Right lung (tissue), 5 donors: ENCODE data around the gene GATAD2B. TPM values are rescaled to one million over a fixed set of nuclear protein-coding genes. Genes with fewer than 3 reads are reported as not detected.
A peak's percentile ranks its signal among the peaks of the same experiment; 100 is the strongest.

Source experiments
- DNase-seq, 2 donors: peaks; one replicate each; pipeline ENCODE4 v3.0.0-alpha.2; 2013
- polyA plus RNA-seq, 5 donors: library from polyadenylated mRNA; unstranded; fragments of 120-200 nt; gene quantifications; one replicate each; pipeline versions ENCODE4 v1.2.1 to v1.2.3, GENCODE V29; 2013; ENCODE audit warnings: inconsistent platforms in 1 of 5, low replicate concordance in 1 of 5; ENCODE audit not compliant: insufficient read length in 5 of 5, insufficient read depth in 1 of 5

GATAD2B gene
- polyA plus RNA-seq, 5 donors, result 23.4 to 34.0 (median 28.7) TPM

DNA sequence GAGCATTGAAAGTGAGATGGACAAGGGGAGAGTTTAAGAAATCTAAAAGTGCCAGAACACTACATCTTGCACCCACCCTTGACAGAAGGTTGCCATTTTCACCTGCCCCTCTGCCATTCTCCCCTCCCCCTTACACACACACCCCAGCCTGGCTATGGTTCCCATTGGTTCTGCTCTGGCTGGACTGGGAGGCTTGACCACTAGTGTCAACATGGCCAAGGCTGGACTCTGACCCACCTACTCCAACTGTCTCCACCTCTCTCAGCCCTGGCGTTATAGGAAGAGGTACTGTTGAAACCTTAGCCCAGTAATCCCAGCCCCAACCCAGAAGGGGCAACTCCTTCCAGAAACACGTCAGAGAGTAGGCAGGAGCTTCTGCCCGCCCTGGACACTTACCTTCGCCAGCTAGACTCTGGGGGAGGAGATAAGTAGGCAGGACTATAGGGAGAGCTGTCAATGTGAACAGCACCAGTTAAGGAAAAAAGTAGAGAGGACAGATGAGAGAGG, 31.1 kb upstream of the GATAD2B start:
- DNase-seq, result no peak

DNA sequence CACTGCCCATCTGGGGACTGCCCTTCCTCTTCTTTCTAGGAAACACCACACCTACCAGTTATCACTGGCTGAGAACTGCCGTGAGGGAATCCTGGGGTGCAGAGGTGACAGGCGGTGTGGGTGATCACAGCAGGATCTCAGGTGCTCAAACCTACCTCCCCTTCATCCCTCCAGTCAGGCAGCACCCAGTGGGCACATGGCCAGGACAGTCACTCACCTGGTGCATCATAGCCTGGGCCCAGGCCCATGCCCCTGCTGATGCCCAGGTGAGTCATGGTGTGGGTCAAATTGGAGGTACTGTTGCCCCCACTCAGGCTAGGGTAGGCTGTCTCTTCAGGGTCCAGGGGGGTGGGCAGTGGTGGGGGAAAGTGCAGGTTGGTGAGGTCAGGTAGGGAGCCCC, 29.0 kb upstream of the GATAD2B start:
- no peak for DNase-seq

DNA sequence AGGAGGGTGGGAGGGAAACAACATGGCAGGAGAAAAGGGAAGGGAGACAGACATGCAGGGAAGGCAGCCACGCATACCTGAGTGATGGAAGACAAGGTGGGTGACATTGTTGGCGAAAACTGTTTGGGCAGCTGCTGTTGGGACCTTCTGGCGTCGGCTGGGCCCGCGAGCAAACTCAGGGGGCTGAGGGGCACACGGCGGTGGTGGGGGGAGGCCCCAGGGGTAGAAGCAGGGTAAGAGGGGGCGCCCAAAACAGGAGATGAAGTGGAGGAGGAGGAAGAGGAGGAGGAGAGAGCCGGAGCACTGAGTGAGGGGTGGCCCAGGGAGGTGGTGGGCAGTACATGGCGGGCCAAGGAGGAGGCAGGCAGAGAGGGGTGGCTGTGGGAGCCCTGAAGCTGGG, 28.4 kb upstream of the GATAD2B start:
- no peak for DNase-seq

DNA sequence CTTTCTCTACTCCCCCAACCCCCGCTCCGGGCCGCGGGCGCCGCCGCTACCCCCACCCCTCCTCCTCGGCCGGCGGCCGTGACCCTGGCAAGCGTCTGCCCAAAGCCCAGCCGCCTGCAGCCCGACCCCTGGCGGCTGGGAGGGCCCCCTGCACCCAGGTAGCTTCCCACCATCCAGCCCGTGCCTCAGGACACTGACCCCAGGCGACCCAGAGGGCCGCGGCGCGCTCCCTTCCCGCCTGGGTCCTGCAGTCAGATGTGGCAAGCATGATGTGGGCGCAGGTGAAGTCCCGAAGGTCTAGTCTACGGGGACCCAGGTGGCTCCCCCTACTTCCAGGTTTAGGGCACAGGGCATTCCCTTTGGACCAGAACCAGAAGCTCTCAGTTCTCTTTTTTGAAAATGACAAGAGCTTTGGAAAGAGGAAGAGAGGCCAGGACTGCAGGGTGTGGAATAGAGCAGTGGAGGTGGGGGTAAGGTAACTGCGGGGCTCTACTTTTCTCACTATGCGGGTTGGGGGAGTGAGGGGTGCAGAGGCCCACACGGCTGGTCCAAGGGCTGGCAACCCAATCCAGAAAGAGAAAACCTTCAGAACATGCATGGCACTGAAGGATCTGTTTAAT, 24.0 kb upstream of the GATAD2B start, which contains the start of gene DENND4B:
Gene DENND4B, minus strand, starts transcription at position 97 of the 620 bp plus-strand sequence. CDS start 2,344 bp downstream, outside the sequence.
- peak; percentile 74 to 78 for DNase-seq

DNA sequence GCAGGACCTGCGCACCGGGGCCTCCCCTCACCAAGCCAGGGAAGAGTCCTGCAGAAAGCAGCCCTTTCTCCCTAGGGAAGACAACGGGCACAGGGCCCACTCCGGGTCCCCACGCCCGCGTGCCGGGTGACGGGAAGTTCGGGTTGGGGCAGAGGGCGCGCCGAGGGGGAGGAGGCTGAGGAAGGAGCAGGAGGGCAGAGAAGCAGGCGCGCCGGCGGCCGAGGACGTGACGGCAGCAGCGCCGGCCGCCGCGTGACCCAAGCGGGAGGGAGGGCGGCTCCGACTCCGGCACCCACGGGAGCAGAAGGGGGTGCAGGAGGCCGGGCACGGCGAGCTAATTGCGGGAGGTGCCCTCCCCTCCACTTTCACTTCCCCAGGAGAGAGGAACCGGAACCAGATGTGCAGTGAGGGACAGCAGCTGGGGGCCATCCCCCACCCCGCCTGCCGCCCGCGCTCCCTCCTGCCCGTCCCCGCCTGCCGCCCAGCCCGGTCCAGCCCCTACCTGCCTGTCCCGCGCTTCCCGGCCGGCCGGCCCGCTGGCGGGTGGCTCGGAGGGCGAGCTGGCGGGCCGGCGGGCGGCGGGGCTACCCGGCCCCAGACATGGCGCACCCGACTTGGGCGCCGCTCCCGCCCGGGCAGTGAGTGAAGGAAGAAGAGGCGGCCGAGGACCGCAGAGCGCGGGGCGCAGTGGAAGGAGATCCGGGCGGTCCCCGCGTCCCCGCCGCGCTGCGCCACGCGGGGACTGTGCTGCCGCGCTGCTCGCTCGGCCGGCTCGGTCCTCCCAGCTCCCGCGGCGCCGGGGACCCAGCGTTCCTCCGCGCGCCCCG, 23.2 kb upstream of the GATAD2B start:
- DNase-seq, result peak in 1 of 2 donors; percentile 61

DNA sequence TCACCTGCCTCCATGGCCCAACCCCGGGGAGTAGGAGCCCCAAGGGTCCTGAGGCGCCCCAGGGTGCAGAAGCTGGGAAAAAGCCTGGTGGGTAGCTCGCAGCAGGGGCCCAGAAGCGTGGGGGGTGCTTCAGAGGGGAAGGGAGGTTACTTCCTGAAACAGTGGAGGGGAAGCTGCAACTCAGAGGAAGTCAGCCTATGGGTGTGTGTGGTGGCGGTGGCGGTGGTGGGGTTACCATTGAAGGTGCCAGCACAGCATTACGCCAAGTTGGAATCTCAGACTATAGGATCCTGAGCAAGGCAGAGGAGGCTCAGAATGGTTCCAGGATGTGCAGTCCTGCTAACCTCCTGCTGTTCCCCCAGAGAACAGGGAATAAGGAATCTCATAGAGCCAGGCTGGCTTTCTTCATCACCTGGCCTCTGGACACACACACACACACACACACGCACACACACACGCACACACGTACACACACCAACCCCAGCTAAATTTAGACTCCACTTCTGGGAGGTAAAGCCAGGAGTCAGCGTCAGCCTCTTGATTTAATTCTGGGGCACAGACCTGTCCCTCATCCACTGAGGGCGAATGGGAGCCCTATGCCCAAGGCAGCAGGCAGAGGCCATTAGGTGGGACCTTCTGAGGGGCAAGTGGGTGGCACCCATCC, 22.5 kb upstream of the GATAD2B start:
- peak in 1 of 2 donors; percentile 33 for DNase-seq

DNA sequence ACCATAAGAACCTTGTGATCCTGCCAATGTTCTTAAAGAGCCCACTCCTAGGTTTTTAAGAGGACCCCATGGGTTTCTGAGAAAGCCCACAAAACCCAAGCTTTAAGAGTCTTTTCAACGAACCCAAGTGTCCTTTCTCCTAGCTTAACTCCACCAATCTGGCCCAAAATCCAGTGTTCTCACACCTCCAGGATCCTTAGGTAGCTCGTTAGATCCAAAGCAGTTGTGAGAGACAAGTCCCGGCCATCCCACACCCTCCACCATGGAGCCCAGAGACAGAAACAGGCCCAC, 22.0 kb upstream of the GATAD2B start:
- no peak for DNase-seq

DNA sequence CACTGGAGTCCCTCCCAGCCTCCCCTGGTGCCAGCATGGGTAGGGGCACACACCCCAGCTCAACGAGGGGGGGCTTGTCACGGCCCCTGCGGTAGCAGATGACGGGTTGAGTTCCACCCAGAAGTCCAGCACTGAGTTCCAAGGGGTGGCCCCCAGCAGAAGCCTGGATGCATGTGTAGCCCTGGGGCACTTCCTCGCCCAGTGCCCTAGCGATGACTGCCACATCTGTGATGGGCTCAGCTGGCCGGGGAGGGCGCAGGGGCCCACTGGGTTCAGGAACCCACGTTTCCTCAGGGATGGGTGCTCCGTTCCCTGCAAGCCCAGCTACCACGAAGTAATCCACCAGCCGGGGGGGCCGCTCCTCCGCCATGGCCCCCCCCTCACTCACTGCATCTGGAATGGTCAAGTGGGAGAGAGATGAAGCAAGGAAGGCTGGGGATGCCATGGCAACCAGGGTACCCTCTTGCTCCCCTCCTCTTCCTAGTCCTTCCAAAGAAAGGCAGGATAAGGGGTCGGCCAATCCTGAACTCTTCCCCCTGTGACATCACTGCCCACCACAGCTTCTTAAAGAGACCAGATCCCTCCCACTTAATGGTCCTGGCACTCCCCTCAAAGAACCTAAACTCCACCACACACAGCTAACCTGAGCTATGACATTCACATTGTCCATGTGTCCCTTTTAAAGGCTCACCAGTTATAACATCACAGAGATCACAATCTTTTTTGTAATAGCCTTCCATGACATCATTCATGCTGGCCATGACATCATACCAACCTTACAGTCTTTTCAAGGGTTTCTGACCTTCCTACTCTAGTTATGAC, 21.4 kb upstream of the GATAD2B start:
- no peak for DNase-seq

DNA sequence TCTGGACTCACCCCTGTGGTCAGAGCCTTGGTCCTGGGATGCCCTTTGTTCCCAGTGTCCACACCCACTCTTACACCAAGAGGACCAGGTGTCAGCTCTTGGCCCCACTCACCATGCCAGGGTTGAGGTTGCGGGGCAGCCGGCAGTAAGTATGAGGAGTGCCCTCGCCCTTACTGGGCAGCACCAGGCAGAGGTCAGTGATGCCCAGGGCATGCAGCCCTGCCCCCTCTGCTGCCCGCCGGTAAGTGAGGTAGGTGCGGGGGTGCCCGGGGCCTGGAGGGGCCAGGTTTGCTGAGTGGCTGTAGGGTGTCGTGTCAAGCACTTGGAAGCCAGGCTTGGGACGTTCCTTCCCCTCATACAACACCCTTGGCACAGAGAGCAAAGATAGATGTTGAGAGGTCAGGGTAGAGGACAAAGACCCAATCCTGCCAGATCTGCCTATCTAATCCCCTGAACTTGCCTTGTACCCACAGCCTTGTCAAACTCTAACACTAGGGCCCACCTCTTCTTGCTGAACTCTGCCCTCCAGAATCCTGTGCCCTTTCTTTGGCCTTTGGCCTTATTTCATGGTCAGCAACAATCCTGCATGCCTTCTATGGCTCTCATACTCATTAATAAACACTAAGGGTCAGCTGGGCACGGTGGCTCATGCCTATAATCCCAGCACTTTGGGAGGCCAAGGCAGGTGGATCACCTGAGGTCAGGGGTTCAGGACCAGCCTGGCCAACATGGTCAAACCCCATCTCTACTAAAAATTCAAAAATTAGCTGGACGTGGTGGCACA, 20.2 kb upstream of the GATAD2B start:
- DNase-seq, result no peak

DNA sequence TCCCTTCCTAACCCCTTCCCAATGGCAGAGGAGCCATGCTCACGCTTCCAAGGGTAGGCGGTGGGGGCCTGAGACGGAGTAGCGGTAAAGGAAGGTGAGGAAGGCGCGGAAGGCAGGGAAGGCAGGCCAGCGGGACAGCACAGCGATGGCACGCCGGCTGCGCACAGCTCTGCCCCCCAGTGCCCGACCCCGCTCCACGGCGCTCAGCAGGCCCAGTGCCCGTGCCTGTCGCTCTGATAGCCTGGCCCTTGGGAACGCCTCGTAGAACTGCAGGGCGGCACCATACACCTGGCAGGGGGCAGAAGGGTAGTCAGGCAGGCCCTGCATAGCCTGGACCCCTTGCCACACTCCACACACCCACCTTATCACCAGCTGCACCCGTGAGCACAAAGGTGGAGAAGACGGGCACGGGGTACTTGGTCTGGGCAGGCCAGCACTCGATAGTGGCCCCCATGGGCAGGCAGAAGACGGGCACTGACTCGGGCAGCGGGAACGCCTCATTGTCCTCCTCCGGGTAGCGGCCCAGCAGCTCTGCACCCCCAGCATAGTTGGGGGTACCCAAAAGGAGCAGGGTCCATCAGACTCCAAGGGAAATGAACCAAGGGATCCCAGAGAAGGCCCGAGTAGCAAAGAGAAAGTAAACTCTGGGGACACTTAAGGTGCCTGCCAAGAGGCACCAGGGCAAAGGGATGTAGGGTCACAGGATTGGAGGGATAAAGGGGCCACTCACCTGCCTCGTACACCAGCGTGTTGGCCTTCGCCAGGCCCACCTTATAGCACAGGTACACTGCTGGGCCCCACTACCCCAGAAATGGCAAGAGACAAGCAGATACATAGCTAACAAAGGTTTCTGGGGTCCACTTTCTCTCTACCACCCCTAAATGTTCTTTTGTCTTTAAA, 19.3 kb upstream of the GATAD2B start:
- no peak for DNase-seq

DNA sequence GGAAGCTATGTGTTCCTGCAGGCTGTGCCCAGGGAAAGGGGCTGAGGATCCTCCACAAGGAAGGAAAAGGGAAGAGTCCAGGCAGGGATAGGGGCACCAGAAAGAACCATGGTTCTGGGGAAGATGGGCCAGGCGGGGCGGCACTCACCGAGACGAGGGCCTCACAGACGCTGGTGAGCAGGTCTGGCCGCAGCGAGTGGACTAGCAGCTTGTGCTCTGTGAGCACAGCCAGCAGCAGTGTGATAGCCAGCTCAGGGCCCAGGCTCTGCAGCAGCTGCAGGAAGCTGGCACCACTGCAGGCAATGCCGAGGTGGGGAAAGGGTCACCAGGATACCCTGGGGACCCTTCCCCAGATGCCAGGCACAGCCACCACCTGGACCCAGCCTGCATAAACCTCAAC, 18.0 kb upstream of the GATAD2B start:
- no peak for DNase-seq

DNA sequence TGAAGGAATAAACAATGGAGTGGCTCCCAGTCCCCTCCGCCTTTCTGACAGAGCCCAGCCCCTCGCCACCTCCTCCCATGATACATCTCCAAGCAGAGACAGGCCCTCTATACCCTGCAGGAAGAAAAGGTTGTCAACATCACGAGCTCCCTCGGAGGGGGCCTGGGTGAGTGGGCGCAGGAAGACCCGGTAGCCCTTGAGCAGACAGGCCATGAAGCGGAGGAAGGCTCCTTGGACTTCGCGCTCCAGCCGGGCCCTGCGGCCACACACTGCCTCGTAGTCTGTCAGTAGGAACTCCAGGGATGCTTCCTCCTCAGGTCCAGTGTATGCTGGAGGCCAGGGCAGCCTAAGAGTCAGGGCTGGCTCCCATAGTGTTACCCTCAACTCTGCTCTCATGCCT, 16.7 kb upstream of the GATAD2B start:
- no peak for DNase-seq

DNA sequence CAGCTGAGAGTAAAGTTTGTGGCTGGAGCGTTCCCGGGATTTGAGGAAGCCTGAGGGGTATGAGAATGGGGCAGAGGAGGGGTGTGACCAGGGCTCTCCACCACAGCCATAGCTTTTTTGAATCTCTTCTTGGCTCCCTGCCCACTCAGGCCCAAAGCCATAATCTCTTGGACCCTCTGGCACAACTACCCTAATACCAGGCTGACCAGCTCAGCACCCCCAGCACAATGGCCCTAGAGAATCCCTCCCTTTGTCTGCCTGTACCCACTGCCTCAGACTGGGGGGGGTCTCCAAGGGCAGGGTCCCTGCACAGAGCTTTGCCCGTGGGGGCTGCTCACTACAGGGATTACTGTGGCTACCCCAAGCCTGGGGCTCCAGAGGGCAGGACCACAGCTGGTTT, 16.2 kb upstream of the GATAD2B start:
- DNase-seq, result no peak

DNA sequence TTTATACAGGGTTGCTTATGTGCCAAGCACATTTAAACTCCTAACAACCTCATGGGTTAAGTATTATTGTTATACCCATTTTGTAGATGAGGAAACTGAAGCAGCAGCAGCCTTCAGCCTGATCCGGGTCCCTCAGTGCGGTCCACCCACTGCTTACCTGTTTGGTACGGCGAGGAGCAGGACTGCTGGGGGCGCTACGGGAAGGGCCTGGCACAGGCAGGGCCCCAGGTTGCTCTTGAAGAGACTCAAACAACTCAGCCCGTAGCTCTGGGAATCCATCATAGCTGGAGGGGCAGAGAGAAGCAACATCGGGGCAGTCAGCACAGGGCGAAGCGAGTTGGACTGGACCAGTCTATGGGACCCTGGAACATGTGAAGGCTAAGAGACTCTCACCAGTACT, 14.6 kb upstream of the GATAD2B start:
- DNase-seq, result no peak

DNA sequence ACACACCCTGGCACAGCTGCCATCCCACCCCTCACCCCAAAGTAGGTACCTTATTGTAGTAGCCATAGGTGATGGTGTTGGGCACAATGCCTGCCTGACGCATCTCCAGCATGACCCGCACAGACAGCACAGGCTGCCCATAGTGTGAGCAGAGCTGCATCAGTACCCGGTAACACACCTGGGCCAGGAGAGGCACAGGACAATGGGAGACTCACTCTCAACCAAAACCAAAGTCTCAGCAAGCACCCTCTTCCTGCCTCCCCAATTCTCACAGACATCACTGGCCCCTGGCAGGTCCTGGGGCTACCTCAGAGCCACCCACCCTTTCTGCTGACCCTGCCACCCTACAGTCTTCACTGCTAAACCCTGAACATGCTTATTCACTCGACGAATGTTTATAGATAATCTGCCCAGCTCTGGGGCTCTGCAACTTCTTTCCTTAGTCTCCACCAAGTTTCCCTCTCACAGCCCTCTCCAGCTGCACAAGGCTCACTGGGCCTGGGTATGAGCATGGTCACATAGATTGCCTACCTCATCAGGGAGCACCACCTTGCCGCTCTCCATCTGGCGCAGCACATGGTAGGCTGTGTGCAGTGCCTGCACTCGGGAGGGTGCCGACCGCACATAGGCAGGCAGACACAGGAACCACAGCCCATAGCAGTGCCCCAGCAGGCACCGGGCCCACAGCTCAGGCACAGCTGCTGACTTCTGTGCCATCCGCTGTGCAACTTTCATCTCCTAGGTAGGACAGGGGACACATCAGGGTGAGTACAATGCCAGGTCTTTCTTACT, 13.4 kb upstream of the GATAD2B start:
- no peak for DNase-seq

DNA sequence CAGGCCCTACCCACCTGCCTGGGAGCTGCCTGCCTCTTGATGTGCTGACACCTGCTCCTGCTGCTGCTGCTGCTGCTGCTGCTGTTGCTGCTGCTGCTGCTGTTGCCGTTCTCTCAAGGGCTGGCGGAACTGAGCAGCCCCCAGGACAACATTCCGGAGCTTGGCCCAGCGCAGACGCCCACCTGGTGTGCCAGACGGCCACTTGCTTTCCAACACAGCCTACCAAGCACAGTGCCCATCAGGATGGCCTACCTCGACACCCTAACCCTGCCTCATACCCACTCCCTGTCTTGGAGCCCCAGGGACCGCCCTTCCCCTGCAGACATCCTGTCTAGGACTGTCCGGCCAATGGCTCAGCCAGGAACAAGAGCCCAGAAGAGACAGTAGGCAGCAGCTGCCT, 12.0 kb upstream of the GATAD2B start:
- DNase-seq, result no peak

DNA sequence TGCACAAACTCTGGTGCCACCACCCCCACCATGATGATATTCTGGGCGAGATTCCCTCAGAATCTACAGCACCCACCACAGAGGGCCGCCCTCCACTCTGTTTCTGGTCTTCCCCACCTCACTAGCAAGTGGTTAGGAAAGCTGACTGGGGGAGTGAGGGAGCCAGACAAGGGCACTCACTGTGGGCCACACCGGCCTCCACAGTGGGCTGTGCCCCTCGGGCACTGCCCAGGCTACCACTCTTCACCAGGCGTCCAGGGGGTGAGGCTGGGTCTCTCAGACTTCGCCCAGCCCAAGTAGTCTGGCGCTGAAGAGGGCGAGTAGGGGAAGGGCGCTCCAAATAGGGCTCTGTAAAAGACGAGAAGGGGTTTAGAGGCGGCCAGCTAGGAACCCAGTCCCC, 11.2 kb upstream of the GATAD2B start:
- no peak for DNase-seq

DNA sequence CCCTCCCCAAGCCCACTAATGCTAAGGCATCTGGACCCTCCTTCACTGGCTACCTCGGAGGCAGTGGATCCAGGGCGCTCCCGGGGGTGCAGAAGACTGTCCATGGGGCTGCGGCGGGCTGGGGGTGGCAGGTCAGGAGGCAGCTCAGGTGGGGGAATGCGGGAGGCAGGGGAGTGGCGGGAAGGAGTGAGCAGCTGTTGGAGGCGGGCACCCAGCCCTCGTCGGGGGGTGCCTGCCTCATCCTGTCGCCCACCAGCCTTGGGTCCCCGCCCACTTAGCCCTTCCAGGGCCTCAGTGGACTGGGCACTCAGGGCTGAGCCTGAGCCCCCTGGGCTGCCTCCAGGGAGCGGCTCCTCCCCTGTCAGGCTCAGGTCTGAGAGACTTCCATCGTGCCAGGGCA, 10.7 kb upstream of the GATAD2B start:
- no peak for DNase-seq
